Neural cell (in vitro differentiated cells): Measurements from ENCODE around the gene ZBTB7B.

Experiments
- EZH2 ChIP-seq: fragments of 200-600, 300-800 bp; shearing (Covaris generic), sonication (generic); IDR thresholded peaks from 2 replicates; pipeline ENCODE4 v1.6.1; 2014; ENCODE audit warnings: antibody characterized with exemption, low read length, borderline replicate concordance, mild to moderate bottlenecking; ENCODE audit not compliant: insufficient read depth, poor library complexity, severe bottlenecking
- POLR2AphosphoS5 ChIP-seq: IDR thresholded peaks from 2 replicates; pipeline ENCODE4 v1.6.1; 2012
- RAD21 ChIP-seq: fragments of 450-650 bp; conservative IDR thresholded peaks from 2 replicates; pipeline ENCODE4 v1.6.1; 2014; ENCODE audit warnings: antibody characterized with exemption, mild to moderate bottlenecking, moderate library complexity
- TF ChIP-seq, protein P1 (sequence below): fragments of 450-650 bp; IDR thresholded peaks from 2 replicates; pipeline ENCODE4 v1.5.1; 2014; ENCODE audit warnings: antibody characterized with exemption, mild to moderate bottlenecking, moderate library complexity; ENCODE audit not compliant: poor library complexity, severe bottlenecking

GRCh38 chr1:154990276-154990675 lies 12.3 kb upstream of the ZBTB7B start:
- TF ChIP-seq, protein P1, sequence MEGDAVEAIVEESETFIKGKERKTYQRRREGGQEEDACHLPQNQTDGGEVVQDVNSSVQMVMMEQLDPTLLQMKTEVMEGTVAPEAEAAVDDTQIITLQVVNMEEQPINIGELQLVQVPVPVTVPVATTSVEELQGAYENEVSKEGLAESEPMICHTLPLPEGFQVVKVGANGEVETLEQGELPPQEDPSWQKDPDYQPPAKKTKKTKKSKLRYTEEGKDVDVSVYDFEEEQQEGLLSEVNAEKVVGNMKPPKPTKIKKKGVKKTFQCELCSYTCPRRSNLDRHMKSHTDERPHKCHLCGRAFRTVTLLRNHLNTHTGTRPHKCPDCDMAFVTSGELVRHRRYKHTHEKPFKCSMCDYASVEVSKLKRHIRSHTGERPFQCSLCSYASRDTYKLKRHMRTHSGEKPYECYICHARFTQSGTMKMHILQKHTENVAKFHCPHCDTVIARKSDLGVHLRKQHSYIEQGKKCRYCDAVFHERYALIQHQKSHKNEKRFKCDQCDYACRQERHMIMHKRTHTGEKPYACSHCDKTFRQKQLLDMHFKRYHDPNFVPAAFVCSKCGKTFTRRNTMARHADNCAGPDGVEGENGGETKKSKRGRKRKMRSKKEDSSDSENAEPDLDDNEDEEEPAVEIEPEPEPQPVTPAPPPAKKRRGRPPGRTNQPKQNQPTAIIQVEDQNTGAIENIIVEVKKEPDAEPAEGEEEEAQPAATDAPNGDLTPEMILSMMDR, result no peak
- no peak for TF ChIP-seq EZH2
- no peak for TF ChIP-seq POLR2AphosphoS5
- TF ChIP-seq RAD21, result no peak
